Heart right ventricle (tissue), 16 donors: ENCODE measurements around the gene HLCS. TPM values are rescaled to one million over a fixed set of nuclear protein-coding genes. Genes with fewer than 3 reads are reported as not detected.
A peak's percentile ranks its signal among the peaks of the same experiment; 100 is the strongest.

Source experiments
- ATAC-seq, 8 donors: fragments of 200-7000 bp; cut with Tn5 transposase; one replicate each; pipeline ENCODE4 v1.9.1; 2020; ENCODE audit warnings: mild to moderate bottlenecking in 8 of 8, moderate library complexity in 8 of 8, moderate number of reproducible peaks in 1 of 8
- DNase-seq, 2 donors: peaks; one replicate each; pipeline ENCODE4 v3.0.0-alpha.2; 2020
- H3K27ac ChIP-seq, 10 donors: fragments of 200-600 bp; sonication (generic) in 2 of 10; one replicate each; pipeline versions ENCODE4 v1.5.0 to v1.8.0; 2020 to 2022; ENCODE audit warnings: mild to moderate bottlenecking in 3 of 10
- H3K27me3 ChIP-seq, 7 donors: fragments of 200-600 bp; one replicate each; pipeline ENCODE4 v1.8.0; 2021 to 2022; ENCODE audit warnings: mild to moderate bottlenecking in 2 of 7
- H3K36me3 ChIP-seq, 9 donors: fragments of 200-600 bp; sonication (generic) in 1 of 9; one replicate each; pipeline versions ENCODE4 v1.5.0 to v1.8.0; 2020 to 2022; ENCODE audit warnings: mild to moderate bottlenecking in 2 of 9
- H3K4me1 ChIP-seq, 9 donors: fragments of 200-600 bp; sonication (generic) in 1 of 9; one replicate each; pipeline versions ENCODE4 v1.5.0 to v1.8.0; 2020 to 2022; ENCODE audit warnings: mild to moderate bottlenecking in 4 of 9
- H3K4me3 ChIP-seq, 10 donors: fragments of 200-600 bp; sonication (generic) in 2 of 10; one replicate each; pipeline versions ENCODE4 v1.5.0 to v1.8.0; 2020 to 2022; ENCODE audit warnings: mild to moderate bottlenecking in 7 of 10, moderate library complexity in 2 of 10
- H3K9me3 ChIP-seq, 11 donors: fragments of 200-600 bp in 10 of 11; sonication (generic) in 2 of 11; one replicate each; pipeline versions ENCODE4 v1.5.0 to v1.8.0; 2013 to 2022; ENCODE audit warnings: mild to moderate bottlenecking in 2 of 11, control low read depth in 1 of 11, moderate library complexity in 1 of 11
- CTCF ChIP-seq, 9 donors: fragments of 200-600 bp; sonication (generic) in 2 of 9; IDR thresholded peaks; one replicate each; pipeline versions ENCODE4 v1.5.0 to v1.8.0; 2021 to 2022; ENCODE audit warnings: antibody characterized with exemption in 9 of 9, mild to moderate bottlenecking in 5 of 9, moderate library complexity in 1 of 9
- WGBS, 2 donors: extraction: QIAGEN DNeasy Blood & Tissue Kit; methylation state at CpG; one replicate each; pipeline ENCODE4 v1.1.7; 2013; ENCODE audit warnings: inconsistent platforms in 1 of 2; 5-methylcytosine and 5-hydroxymethylcytosine counted together
- intact Hi-C, 10 donors: fragments of 100-400 bp; cut with DNase I; formaldehyde crosslinking; loops; one replicate each; pipeline versions ENCODE4 v1.11.1 to v1.14.2; 2022
- polyA plus RNA-seq, 2 donors: library from polyadenylated mRNA; stranded (reverse); fragments of 200-250 nt; gene quantifications; one replicate each; pipeline ENCODE4 v1.2.3, GENCODE V29; 2013
- total RNA-seq, 10 donors: library from RNA; stranded (reverse); fragmentation: NEBNext Ultra II Directional in 3 of 10; extraction: Animal tissue kit (Norgen Biotek cat#: 25700) in 3 of 10; gene quantifications; one replicate each; pipeline versions ENCODE4 v1.2.1 to v1.2.4, GENCODE V29; 2021 to 2023
- donor health status: Arrhythmogenic right ventricular cardiomyopathy.
- donor health status: ischemic (EF 13 %, LVEDD 7.1; RV severe dilation, severe dysfunction).
- donor health status: healthy with polysubstance abuse.
- donor health status: DM: no; HTN: yes; CAD: no.
- donor health status: DM: no; HTN: no; CAD: no.
- donor health status: ischemic (EF 25% LVEDD 6.9; RV normal size, moderate dysfunction).
- donor health status: ischemic (EF 25% LVEDD 5.7; RV mildly dilated, moderate dysfunction).
- donor health status: healthy.
- donor health status: DM: yes; HTN: yes; CAD: no.
- donor health status: Ischemic cardiomyopathy.
- donor health status: ischemic (EF 35%, LVEDD 5.7; RV mildly dilated, moderate dysfunction).
- donor health status: nonischemic (EF 11% LVEDD 7.7; RV severe dilation, severe dysfunction).
- donor health status: DM: yes; HTN: yes; CAD: no.
- donor health status: PGD.
- donor health status: ischemic (EF 29% LVEDD 5.4; RV normal size, mild dysfunction).
- donor health status: nonischemic (EF 23%, LVEDD 6.1; RV moderate dilation, normal function).

The HLCS gene
- total and polyA plus RNA-seq, 12 donors = 2.0 to 9.6 (median 6.7) TPM

GRCh38 chr21:36922861-36923260 is 43.6 kb downstream of the HLCS start:
- peaks cover 0 to 10% (median 0%) of the 10 kb centered on the region in 9 donors for H3K36me3 ChIP-seq

GRCh38 chr21:36918291-36918690 is 48.2 kb downstream of the HLCS start:
- no peak overlapping the region for H3K4me3 ChIP-seq
- intact Hi-C loops = loop anchor here in 6 of 10 donors (5.0 to 10.0 kb wide), 6 partner anchors 56 to 286 kb away; no protein-coding TSS in a partner anchor
- H3K4me1 ChIP-seq = peaks cover 0 to 19% (median 11%) of the 10 kb centered on the region in 9 donors
- DNase-seq (no peak), ATAC-seq (no peak)
- WGBS, 2 donors = 80 to 90% methylated on average over 4 of the region's 4 CpGs
- H3K9me3 ChIP-seq = no peaks in the 10 kb centered on the region
- TF ChIP-seq CTCF (IDR thresholded peaks at IDR 0.05) = no peak
- no peak overlapping the region for H3K27ac ChIP-seq
- no peaks in the 10 kb centered on the region for H3K36me3 ChIP-seq
- H3K27me3 ChIP-seq = no peaks in the 10 kb centered on the region

More at GRCh38 chr21:36922861-36923260, 43.6 kb downstream of the HLCS start:
- DNase-seq (no peak), ATAC-seq (no peak)
- Histone ChIP-seq H3K27me3 (no peaks in the 10 kb centered on the region), H3K9me3 (no peaks in the 10 kb centered on the region), H3K4me3 (no peak overlapping the region), H3K27ac (no peak overlapping the region), H3K4me1 (peaks cover 0 to 10% (median 5%) of the 10 kb centered on the region in 9 donors)
- intact Hi-C loops = loop anchor here in 4 of 10 donors (10.0 kb wide), 3 partner anchors 178 to 498 kb away; no protein-coding TSS in a partner anchor
- 91 to 93% methylated on average over 18 of the region's 18 CpGs for WGBS, 2 donors
- no peak for TF ChIP-seq CTCF (IDR thresholded peaks at IDR 0.05)

GRCh38 chr21:36917471-36918158 is 48.9 kb downstream of the HLCS start:
- H3K4me3 ChIP-seq = no peak overlapping the region
- H3K9me3 ChIP-seq = no peaks in the 10 kb centered on the region
- peak; percentile 28 to 73 (median 48) for TF ChIP-seq CTCF (IDR thresholded peaks at IDR 0.05)
- peak in 6 of 8 donors; percentile 34 to 76 (median 56) for ATAC-seq
- H3K36me3 ChIP-seq = no peaks in the 10 kb centered on the region
- DNase-seq = peak in 1 of 2 donors; percentile 16
- H3K4me1 ChIP-seq = peaks cover 0 to 19% (median 11%) of the 10 kb centered on the region in 9 donors
- no peaks in the 10 kb centered on the region for H3K27me3 ChIP-seq
- intact Hi-C loops = loop anchor here in 6 of 10 donors (5.0 to 10.0 kb wide), 6 partner anchors 55 to 285 kb away; no protein-coding TSS in a partner anchor
- 40 to 47% methylated on average over 8 of the region's 8 CpGs for WGBS, 2 donors
- no peak overlapping the region for H3K27ac ChIP-seq

- no peaks in the 10 kb centered on the region for H3K27me3 ChIP-seq
- 93 to 94% methylated on average over 3 of the region's 3 CpGs for WGBS, 2 donors
- no peak for TF ChIP-seq CTCF (IDR thresholded peaks at IDR 0.05)
- H3K36me3 ChIP-seq = no peaks in the 10 kb centered on the region
- H3K4me1 ChIP-seq = peaks cover 0 to 19% (median 11%) of the 10 kb centered on the region in 9 donors
- H3K4me3 ChIP-seq = no peak overlapping the region
- no peak for DNase-seq
- ATAC-seq = no peak
- intact Hi-C loops = loop anchor here in 6 of 10 donors (5.0 to 10.0 kb wide), 6 partner anchors 54 to 284 kb away; no protein-coding TSS in a partner anchor
- H3K9me3 ChIP-seq = no peaks in the 10 kb centered on the region
- H3K27ac ChIP-seq = no peak overlapping the region
Observed at GRCh38 chr21:36916718-36917117, 49.8 kb downstream of the HLCS start.
